Liver (tissue), 9 donors: ENCODE data around the gene AJUBA. TPM values are rescaled to one million over a fixed set of nuclear protein-coding genes. Genes with fewer than 3 reads are reported as not detected.

Experiments
- DNase-seq: peaks from one replicate; pipeline ENCODE4 v3.0.0-alpha.2; 2017; ENCODE audit warnings: low spot score
- H3K27ac ChIP-seq, 2 donors: one replicate each; pipeline ENCODE4 v1.7.0; 2013; ENCODE audit warnings: inconsistent platforms in 2 of 2, low read length in 2 of 2, control low read depth in 1 of 2, low read depth in 1 of 2, mild to moderate bottlenecking in 1 of 2
- H3K27me3 ChIP-seq, 4 donors: one replicate each; pipeline versions ENCODE4 v1.6.1 to v1.7.0; 2013; ENCODE audit warnings: low read length in 3 of 4, inconsistent platforms in 1 of 4, mild to moderate bottlenecking in 1 of 4, moderate library complexity in 1 of 4; ENCODE audit not compliant: control insufficient read depth in 4 of 4, insufficient read depth in 4 of 4
- H3K36me3 ChIP-seq, 4 donors: one replicate each; pipeline versions ENCODE4 v1.6.1 to v1.7.0; 2013; ENCODE audit warnings: low read length in 3 of 4, mild to moderate bottlenecking in 3 of 4, low read depth in 1 of 4, moderate library complexity in 1 of 4; ENCODE audit not compliant: control insufficient read depth in 4 of 4, insufficient read depth in 3 of 4
- H3K4me1 ChIP-seq, 4 donors: one replicate each; pipeline versions ENCODE4 v1.6.1 to v1.7.0; 2013; ENCODE audit warnings: low read length in 3 of 4, mild to moderate bottlenecking in 3 of 4, moderate library complexity in 1 of 4; ENCODE audit not compliant: control insufficient read depth in 4 of 4, insufficient read depth in 4 of 4
- H3K4me3 ChIP-seq, 3 donors: one replicate each; pipeline versions ENCODE4 v1.6.1 to v1.7.0; 2013; ENCODE audit warnings: low read length in 3 of 3, control low read depth in 1 of 3, low read depth in 1 of 3, mild to moderate bottlenecking in 1 of 3
- H3K9ac ChIP-seq, 2 donors: one replicate each; pipeline ENCODE4 v1.7.0; 2013; ENCODE audit warnings: low read length in 2 of 2, mild to moderate bottlenecking in 2 of 2, moderate library complexity in 2 of 2, control low read depth in 1 of 2, low read depth in 1 of 2
- H3K9me3 ChIP-seq, 4 donors: one replicate each; pipeline versions ENCODE4 v1.6.1 to v1.7.0; 2013; ENCODE audit warnings: low read length in 3 of 4; ENCODE audit not compliant: control insufficient read depth in 4 of 4
- CTCF ChIP-seq: fragments of 150-350 bp; IDR thresholded peaks from 2 replicates; pipeline ENCODE4 v1.5.1; 2017; ENCODE audit warnings: improper control_type of control experiment, low read depth, low read length; ENCODE audit not compliant: missing input control
- EGR1 ChIP-seq, 2 donors: IDR thresholded peaks; 2 replicates each; pipeline ENCODE4 v1.6.1; 2016 to 2018; ENCODE audit warnings: antibody characterized with exemption in 2 of 2, low read depth in 2 of 2
- FOXA1 ChIP-seq: IDR thresholded peaks from 2 replicates; pipeline ENCODE4 v1.6.1; 2016; ENCODE audit warnings: antibody characterized with exemption
- FOXA2 ChIP-seq: IDR thresholded peaks from 2 replicates; pipeline ENCODE4 v1.6.1; 2016; ENCODE audit warnings: antibody characterized with exemption
- HNF4A ChIP-seq, 2 donors: conservative IDR thresholded peaks; 2 replicates each; pipeline ENCODE4 v1.6.1; 2016; ENCODE audit warnings: antibody characterized with exemption in 2 of 2, mild to moderate bottlenecking in 2 of 2
- HNF4G ChIP-seq: IDR thresholded peaks from 2 replicates; pipeline ENCODE4 v1.6.1; 2016; ENCODE audit warnings: antibody characterized with exemption
- JUND ChIP-seq, 2 donors: IDR thresholded peaks; 2 replicates each; pipeline ENCODE4 v1.6.1; 2016; ENCODE audit warnings: antibody characterized with exemption in 2 of 2
- MAX ChIP-seq: IDR thresholded peaks from 2 replicates; pipeline ENCODE4 v1.6.1; 2016; ENCODE audit warnings: antibody characterized with exemption
- NR2F2 ChIP-seq: IDR thresholded peaks from 2 replicates; pipeline ENCODE4 v1.6.1; 2016; ENCODE audit warnings: antibody characterized with exemption
- RAD21 ChIP-seq, 2 donors: IDR thresholded peaks; 2 replicates each; pipeline ENCODE4 v1.6.1; 2016; ENCODE audit warnings: antibody characterized with exemption in 2 of 2, mild to moderate bottlenecking in 2 of 2
- REST ChIP-seq: IDR thresholded peaks from 2 replicates; pipeline ENCODE4 v1.6.1; 2016; ENCODE audit warnings: antibody characterized with exemption, mild to moderate bottlenecking
- RXRA ChIP-seq, 2 donors: IDR thresholded peaks; 2 replicates each; pipeline ENCODE4 v1.6.1; 2017 to 2018; ENCODE audit warnings: antibody characterized with exemption in 2 of 2, mild to moderate bottlenecking in 1 of 2
- SP1 ChIP-seq: IDR thresholded peaks from 2 replicates; pipeline ENCODE4 v1.6.1; 2018; ENCODE audit warnings: antibody characterized with exemption, mild to moderate bottlenecking
- TAF1 ChIP-seq: conservative IDR thresholded peaks from 2 replicates; pipeline ENCODE4 v1.6.1; 2016; ENCODE audit warnings: antibody characterized with exemption, mild to moderate bottlenecking
- YY1 ChIP-seq: IDR thresholded peaks from 2 replicates; pipeline ENCODE4 v1.6.1; 2016; ENCODE audit warnings: antibody characterized with exemption, mild to moderate bottlenecking
- ZBTB33 ChIP-seq: IDR thresholded peaks from 2 replicates; pipeline ENCODE4 v1.6.1; 2016; ENCODE audit warnings: antibody characterized with exemption
- WGBS: extraction: QIAGEN DNeasy Blood & Tissue Kit; methylation state at CpG from one replicate; pipeline ENCODE4 v1.1.7; 2013; 5-methylcytosine and 5-hydroxymethylcytosine counted together
- polyA plus RNA-seq, 2 donors: library from polyadenylated mRNA; stranded (reverse) in 1 of 2; unstranded in 1 of 2; fragments of 200-250 nt in 1 of 2; fragments of >200 nt in 1 of 2; fragmentation: Nextera tagmentation in 1 of 2; extraction: Ambion mirVana in 1 of 2; gene quantifications; one replicate each; pipeline versions ENCODE4 v1.2.1 to v1.2.3, GENCODE V29; 2013 to 2015
- total RNA-seq, 2 donors: library from RNA; depleted of rRNA; stranded (reverse); fragments of >200 nt; gene quantifications; one replicate each; pipeline ENCODE4 v1.2.3, GENCODE V29; 2014
- TF ChIP-seq, protein P1 (sequence below): IDR thresholded peaks from 2 replicates; pipeline ENCODE4 v1.6.1; 2016; ENCODE audit warnings: antibody characterized with exemption
- donor health status: healthy.
- donor health status: healthy.
- donor health status: healthy.
- donor health status: healthy.
- donor health status: healthy.

The AJUBA gene
- total and polyA plus RNA-seq, 4 donors, result 15.5 to 34.9 (median 19.6) TPM

GRCh38 chr14:23030936-23031335, 48.6 kb upstream of the AJUBA start:
- Histone ChIP-seq H3K4me3 (no peak overlapping the region), H3K36me3 (peaks cover 11 to 33% (median 21%) of the 10 kb centered on the region in 4 donors), H3K9ac (no peak overlapping the region), H3K9me3 (no peaks in the 10 kb centered on the region), H3K4me1 (peaks cover 5 to 13% (median 9%) of the 10 kb centered on the region in 4 donors), H3K27ac (no peak overlapping the region), H3K27me3 (no peaks in the 10 kb centered on the region)
- DNase-seq, result no peak
- 98% methylated on average over 4 of the region's 4 CpGs for WGBS
- TF ChIP-seq NR2F2 (no peak), EGR1 (IDR thresholded peaks at IDR 0.05; ENCODE audit: low read depth in 2 of 2) (no peak), HNF4G (no peak), MAX (no peak), ZBTB33 (no peak), CTCF (no peak), RXRA (IDR thresholded peaks at IDR 0.05) (no peak), FOXA2 (no peak), REST (no peak), FOXA1 (no peak), TAF1 (no peak), YY1 (no peak), RAD21 (IDR thresholded peaks at IDR 0.05) (no peak), HNF4A (conservative IDR thresholded peaks at IDR 0.05) (no peak), SP1 (no peak), JUND (IDR thresholded peaks at IDR 0.05) (no peak)
- TF ChIP-seq, protein P1, sequence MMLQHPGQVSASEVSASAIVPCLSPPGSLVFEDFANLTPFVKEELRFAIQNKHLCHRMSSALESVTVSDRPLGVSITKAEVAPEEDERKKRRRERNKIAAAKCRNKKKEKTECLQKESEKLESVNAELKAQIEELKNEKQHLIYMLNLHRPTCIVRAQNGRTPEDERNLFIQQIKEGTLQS, result no peak

GRCh38 chr14:23028799-23029198, 46.4 kb upstream of the AJUBA start:
- H3K36me3 ChIP-seq, result peaks cover 11 to 42% (median 26%) of the 10 kb centered on the region in 4 donors
- DNase-seq, result no peak
- TF ChIP-seq, protein P1, result no peak
- TF ChIP-seq CTCF, result no peak
- no peak for TF ChIP-seq RAD21 (IDR thresholded peaks at IDR 0.05)
- no peak for TF ChIP-seq NR2F2
- WGBS, result 71% methylated on average over 2 of the region's 2 CpGs
- no peaks in the 10 kb centered on the region for H3K9me3 ChIP-seq
- peaks cover 4 to 9% (median 6%) of the 10 kb centered on the region in 4 donors for H3K4me1 ChIP-seq
- no peaks in the 10 kb centered on the region for H3K27me3 ChIP-seq
- no peak overlapping the region for H3K9ac ChIP-seq
- H3K4me3 ChIP-seq, result no peak overlapping the region
- no peak overlapping the region for H3K27ac ChIP-seq
